Suppressor macrophage treated with lipopolysaccharide for 1 hour (primary cell): ENCODE data around the gene PGF.

Experiments used
- DNase-seq, 3 donors: peaks; one replicate each; pipeline ENCODE4 v3.0.0-alpha.2; 2020 to 2022

Gene PGF

GRCh38 chr14:74978416-74978947 is 23.1 kb upstream of the PGF start:
- no peak for DNase-seq

- DNase-seq = no peak
Observed at GRCh38 chr14:74977901-74978385, 22.5 kb upstream of the PGF start.

DNA sequence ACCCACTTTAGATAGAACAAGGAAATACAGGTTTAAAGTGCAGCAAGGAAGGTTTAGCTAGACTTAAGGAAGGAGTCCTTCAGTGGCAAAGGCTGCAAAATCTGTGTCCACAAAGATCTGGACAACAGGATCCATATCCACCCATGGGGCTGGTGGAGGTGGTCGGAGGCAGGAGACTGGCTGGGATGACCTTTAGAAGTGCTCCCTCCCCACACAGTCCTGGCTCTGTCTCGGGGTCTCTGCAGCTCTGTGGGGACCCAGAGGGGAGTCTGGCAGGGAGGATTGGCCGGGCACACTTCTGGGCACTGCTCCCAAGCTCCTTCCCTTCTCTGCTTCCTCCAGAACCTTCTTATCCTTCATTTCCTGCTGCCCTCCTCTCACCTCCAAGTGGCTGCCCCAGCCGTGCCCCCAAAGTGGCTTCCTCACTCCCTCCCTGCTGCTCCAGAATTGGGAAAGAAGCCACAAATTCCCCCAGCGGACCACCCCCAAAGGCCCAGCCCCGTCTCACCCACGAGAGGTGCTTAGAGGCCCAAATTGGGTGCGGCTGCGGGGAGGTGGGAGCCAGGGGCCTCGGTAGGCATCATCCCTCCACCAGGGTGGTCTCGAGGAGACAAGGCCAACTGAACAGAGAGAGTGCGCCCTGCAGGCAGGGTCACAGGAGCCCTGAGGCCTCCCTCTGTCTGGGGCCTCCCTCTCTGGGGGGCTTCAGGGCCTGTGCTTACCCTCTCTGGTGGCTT is 21.9 kb upstream of the PGF start:
- DNase-seq = no peak

GRCh38 chr14:74976264-74977113 is 21.1 kb upstream of the PGF start:
- DNase-seq = no peak

GRCh38 chr14:74975059-74975810 is 19.8 kb upstream of the PGF start:
- DNase-seq = no peak

- no peak for DNase-seq
Observed at GRCh38 chr14:74974364-74975058, 19.1 kb upstream of the PGF start.

GRCh38 chr14:74973905-74974363 is 18.5 kb upstream of the PGF start:
- DNase-seq = no peak

DNA sequence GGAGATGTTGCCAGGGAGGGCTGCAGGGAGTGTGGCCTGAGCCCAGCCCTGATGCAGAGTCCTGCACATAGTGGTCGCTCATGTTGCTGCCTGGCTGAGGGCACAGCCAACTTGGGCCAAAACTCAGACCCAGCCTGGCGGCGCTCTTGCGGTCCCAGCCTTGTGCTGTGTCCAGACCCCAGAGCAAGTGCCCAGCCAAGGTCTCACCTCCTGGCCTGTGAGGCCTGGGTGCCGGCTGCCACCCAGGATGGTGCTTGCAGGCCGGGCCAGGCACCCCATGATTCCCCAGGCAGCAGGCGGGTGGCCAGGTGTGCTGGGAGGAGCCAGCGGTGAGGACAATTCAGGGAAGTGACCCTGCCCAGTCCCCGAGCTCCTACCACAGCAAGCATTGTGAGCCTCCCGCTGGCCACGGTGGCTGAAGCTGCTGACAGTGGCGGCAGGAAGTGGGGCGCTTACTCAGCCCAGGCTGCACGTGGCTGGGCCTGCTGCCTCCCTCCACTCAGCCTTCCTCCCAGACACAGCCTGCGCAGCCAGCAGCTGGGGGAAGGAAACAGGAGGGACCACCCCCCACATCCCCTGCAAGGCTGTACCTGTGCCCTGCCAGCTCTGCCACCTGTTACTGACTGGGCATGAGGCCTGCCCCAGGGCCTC is 17.7 kb upstream of the PGF start:
- DNase-seq = peak; percentile 70 to 82 (median 75)

GRCh38 chr14:74968811-74969210 is 13.4 kb upstream of the PGF start:
- DNase-seq = no peak

DNA sequence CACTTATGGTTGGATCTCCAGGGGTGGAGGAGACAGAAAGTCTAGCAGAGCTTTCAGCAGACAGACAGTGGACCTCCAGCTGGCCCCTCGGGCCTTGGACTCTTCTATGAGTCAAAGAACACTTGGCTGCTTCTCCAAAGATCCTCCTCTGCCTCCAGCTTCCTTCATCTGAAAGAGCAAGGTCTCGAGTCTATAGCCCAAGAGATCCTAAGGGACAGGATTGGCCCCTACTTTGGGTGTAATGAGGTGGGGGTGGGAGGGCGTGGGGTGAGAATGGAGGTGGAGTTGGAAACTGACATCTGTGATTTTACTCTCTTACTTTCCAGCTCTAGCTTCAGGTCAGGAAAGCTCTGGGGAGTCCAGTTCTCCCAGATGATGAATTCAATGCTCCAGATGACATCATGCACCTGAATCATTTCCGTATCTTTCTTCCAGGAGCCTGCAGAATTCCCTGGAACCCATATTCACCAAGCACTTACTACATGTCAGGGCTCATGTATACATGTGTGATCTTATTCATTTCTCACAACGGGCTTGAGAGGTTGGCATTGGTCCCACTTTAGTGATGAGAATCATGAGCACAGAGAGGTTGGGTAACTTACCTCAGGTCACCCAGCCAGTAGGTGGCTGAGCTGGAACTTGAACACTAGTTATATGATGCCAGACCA is 10.2 kb upstream of the PGF start:
- DNase-seq = no peak

DNA sequence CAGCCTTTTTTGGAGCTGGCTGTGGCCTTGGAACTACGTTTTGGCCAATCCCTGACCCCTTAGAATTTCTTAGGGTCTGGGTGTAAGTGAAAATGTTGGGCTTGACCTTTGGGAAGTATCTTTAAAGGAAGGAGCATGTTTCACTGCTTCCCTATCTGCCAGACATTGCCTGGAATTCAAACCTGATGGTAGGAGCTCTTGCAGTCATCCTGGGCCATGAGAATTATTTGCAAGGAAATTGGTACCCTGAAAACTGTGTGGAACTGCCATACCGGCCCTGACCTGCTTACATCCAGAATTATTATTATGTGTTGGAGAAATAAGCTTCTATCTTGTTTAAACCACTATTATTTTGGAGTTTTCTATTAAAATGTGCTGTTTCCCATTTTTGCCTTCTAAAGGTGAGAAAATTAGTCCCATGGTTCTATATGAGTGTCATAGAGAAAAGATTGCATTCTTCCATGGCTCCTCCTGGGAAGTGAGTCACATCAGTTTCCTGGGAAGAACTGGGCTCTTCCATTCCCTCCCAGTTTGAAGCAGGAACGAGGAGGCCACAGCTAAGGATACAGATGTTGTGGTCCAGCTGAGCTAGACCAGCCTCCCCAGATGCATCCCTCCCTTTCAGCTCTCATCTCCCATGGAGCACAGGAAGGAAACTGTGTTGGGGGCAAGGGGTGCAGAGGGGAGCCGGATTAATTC is 9.5 kb upstream of the PGF start:
- no peak for DNase-seq

DNA sequence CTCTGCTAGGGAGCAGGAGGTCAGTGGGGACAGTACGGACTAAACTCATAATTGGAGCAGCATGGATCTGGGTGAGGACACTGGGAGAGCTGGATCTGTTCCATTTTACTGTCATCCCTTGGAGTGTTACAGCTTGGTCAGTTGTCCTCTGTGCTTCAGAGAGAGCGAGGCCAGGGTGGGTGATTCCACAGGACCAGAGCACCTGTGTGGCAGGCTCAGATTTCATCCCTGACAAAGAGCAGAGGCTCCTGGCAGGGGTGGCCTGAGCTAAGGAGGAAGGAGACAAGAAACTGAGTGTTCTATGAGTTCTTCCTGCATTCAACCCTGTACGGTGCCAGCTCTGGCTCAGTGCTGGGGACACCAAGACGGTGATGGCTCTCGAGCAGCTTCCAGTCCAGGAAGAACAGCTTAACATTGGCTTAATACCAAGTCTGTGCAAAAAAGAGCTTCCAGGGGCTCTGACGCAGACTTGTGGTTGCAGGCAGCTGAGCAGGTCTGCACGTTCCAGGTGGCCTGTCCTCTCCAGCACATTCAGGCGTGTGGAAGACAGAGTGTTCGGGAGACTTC is 8.4 kb upstream of the PGF start:
- DNase-seq = no peak

GRCh38 chr14:74963178-74963704 is 7.8 kb upstream of the PGF start:
- peak; percentile 34 to 50 (median 41) for DNase-seq

DNA sequence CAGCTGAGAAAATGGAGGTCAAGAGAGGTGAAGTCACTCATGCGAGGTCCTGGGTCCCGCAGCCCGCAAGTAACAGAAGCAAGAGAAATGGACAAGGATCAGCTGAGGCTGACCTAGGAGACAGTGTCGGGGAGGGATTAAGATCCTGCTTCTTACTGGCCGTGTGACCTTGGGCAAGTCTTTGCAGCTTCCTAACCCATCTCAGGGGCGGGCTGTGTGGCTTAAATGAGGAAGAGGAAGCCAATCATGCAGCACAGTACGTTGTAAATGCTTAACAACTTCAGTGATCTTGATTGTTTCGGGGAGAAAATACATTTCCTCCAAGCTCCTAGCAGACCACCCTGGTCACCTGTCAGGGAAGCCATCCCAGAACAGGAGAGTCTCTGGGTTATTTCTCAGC is 7.1 kb upstream of the PGF start:
- DNase-seq = peak; percentile 65 to 76 (median 66)

DNA sequence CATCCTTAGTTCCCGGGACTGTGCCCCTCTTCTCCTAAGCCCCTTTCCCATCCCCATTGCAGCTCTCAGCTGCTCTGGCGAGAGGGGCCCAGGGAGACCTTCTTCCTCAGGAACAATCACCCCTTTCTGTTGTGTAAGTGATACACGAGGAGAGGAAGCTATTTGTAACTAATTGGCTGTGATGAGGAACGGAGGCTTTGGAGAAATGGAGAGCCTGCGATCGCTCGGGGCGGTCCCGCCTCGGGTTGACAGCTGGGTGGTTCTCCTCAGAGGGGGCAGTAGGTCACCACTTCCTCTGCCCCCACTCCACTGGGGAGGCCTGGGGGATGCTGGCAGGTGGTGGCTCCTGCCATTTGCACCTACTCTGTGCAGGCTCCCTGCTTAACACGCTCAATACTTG is 6.6 kb upstream of the PGF start:
- DNase-seq = peak; percentile 26 to 39 (median 27)

GRCh38 chr14:74961238-74961911 is 6.0 kb upstream of the PGF start:
- DNase-seq = no peak

DNA sequence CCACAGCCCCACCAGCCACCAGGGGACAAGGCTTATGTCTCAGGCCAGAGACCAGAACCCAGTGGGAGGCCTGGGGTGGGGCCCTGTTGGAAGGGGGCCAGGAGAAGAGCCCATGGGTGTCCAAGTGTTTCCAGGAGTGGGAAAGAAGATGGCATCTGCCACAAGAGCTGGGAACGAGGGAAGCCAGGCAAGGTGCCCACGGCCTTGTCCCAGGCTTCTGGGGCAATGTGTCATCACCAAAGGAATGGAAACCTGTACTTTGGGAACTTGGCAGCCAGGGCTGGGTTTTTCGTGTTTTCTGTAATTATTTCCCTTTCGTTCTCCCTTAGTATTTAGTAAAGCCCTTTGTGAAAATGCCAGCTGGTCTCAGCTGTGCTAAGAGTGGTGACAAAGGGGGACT is 5.3 kb upstream of the PGF start:
- DNase-seq = no peak

DNA sequence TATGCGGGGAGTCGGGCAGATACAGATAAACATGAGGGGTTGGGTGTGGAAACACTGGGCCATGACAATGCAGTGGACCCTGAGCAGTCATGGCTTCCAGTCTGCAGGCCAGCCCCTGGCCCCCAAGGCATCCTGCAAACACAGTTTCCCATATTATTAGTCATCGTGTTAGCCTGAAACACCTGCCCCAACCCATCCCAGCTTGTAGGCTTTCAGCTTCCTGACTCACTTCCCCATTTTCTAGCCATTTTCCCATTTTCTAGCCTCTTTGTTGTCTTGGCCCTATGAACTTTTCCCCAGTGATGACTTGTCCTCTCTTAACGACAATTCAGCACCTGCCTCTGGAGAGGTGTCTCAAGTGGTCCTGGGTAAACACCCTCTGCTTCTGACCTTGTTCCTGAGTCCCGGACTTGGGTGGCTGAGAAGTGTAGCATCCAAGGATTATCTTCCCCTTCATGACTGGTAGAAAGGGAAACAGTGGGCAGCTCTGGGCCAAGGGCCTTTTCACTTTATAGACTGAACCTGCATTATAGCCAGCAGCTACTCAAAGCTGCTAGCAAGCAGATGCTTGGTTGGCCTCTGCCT is 4.3 kb upstream of the PGF start:
- peak in 2 of 3 donors; percentile 29 to 36 for DNase-seq
